ENCODE measurements around the gene PCSK9.
"Not testable (repeated sequence)": the region's sequence is repeated elsewhere in the genome, so short reads cannot be mapped to it uniquely, and the experiment has no call there.

The PCSK9 gene

GRCh38 chr1:55081905-55082296, 42.6 kb downstream of the PCSK9 start:
- DNase-seq = no peak

GRCh38 chr1:55084257-55084656, 44.9 kb downstream of the PCSK9 start:
- DNase-seq = no peak

DNA sequence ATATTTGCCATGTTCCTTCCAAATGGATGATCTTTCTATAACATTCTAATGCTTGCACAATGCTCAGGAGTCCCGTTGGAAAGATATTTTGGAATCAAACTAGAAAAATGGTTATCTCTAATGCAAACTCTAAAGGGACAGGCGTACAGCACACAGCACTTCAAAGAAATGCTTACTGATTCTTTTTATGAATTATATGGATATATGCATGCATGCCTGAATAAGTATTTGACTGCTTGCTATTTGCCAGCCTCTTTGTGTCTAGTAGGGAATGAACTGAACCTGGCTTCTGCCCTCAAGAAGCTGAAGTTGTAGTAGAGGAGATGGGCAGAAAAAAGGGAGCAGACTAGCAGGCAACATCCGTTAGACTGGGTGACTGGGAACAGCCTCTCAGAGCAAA, 48.1 kb downstream of the PCSK9 start:
- DNase-seq = no peak

GRCh38 chr1:55088413-55088812, 49.1 kb downstream of the PCSK9 start:
- DNase-seq = no peak

DNA sequence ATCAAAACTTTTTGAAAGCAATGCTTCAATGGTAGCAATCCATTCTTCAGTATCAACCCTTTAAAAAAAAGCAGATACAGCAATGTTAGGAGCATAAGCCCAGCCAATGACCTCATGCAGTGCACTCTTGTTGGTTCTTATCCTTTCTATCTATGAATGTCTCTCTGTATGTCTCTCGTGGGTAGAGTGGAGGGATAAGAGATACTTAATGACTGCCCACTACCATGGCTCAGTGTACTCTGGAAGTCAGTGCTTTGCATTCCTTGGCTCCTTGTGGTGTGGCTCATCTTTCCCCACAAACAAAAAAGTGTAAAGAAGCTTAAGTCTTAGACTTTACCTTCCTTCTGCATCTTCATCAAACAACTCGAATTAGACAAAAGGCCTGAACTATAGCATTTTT, 50.3 kb downstream of the PCSK9 start:
- DNase-seq = no peak

GRCh38 chr1:55092475-55092874, 53.1 kb downstream of the PCSK9 start:
- no peak for DNase-seq

- no peak for DNase-seq
Measured at GRCh38 chr1:55095095-55095494, 55.7 kb downstream of the PCSK9 start.

DNA sequence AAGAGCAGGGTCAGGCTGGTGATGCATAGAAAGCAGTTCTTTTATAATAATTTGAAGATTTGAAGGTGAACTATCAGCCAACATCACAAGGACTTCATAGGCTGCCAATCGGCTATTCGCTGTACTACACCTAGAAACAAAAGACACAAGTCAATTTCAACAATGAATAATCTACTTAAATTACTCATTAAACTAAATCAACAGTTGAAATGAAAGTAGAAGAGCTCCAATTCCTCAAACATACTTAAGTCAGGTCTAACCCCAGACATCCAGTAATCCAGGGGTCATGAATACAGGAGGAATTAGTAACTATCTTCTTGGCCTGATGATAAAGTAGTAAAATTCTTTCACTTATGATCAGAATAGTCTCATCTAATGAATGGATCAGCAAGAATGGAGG, 64.5 kb downstream of the PCSK9 start:
- DNase-seq = no peak

DNA sequence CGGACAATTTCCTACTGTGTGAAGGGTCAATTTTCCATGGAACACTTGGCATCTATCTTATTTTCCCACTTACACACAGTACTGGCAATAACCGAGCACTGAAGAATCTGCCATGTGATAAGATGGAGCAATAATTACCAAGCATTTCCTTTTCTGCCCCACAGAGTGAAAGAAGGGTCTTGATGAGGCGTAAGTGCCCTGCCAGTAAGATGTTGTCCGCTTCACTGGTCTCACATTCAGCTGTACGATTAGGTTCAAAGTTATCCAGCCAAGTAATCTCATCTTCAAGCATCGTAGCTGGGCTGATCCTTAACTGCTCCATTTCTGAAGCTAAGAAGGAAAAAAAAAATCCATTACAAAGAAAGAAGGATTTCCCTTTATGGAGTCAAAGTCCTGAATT, 67.8 kb downstream of the PCSK9 start:
- no peak for DNase-seq

DNA sequence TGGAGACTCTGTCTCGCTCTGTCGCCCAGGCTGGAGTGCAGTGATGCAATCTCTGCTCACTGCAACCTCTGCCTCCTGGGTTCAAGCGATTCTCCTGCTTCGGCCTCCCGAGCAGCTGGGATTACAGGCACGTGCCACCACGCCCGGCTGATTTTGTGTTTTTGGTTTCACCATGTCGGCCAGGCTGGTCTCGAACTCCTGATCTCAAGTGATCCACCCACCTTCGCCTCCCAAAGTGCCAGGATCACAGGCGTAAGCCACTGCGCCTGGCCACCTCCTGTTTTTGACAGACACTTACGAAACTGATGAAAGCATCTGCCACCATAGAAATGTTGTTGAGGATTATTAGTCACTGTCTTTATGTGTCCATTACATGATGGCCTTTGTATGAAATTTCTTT, 69.7 kb downstream of the PCSK9 start:
- DNase-seq = not testable (repeated sequence)
